Activated naive CD4-positive, alpha-beta T cell treated with anti-CD3 and anti-CD28 coated beads, Interleukin-2, amount 50 U/mL, for 24 hours (primary cell): ENCODE results near the gene TIAM2.

Experiments
- H3K27ac Mint-ChIP-seq: one replicate; pipeline ENCODE4 v1.8.0; 2021; ENCODE audit warnings: mild to moderate bottlenecking, mixed read lengths
- H3K27me3 Mint-ChIP-seq: one replicate; pipeline ENCODE4 v1.8.0; 2021; ENCODE audit warnings: mixed read lengths
- H3K36me3 Mint-ChIP-seq: one replicate; pipeline ENCODE4 v1.8.0; 2021; ENCODE audit warnings: mixed read lengths
- H3K4me1 Mint-ChIP-seq: one replicate; pipeline ENCODE4 v1.8.0; 2021; ENCODE audit warnings: mixed read lengths
- H3K4me3 Mint-ChIP-seq: one replicate; pipeline ENCODE4 v1.8.0; 2021; ENCODE audit warnings: mild to moderate bottlenecking, mixed read lengths
- H3K9me3 Mint-ChIP-seq: one replicate; pipeline ENCODE4 v1.8.0; 2021; ENCODE audit warnings: mixed read lengths

TIAM2 gene

GRCh38 chr6:155234687-155235086 is 239.6 kb downstream of the TIAM2 start:
- peaks cover 2% of the 10 kb centered on the region for H3K36me3 Mint-ChIP-seq
- no peak overlapping the region for H3K4me3 Mint-ChIP-seq
- no peak overlapping the region for H3K27ac Mint-ChIP-seq
- H3K27me3 Mint-ChIP-seq: peaks cover 2% of the 10 kb centered on the region
- H3K4me1 Mint-ChIP-seq: no peaks in the 10 kb centered on the region
- H3K9me3 Mint-ChIP-seq: peaks cover 3% of the 10 kb centered on the region

- Mint-ChIP-seq H3K36me3 (peaks cover 2% of the 10 kb centered on the region), H3K4me3 (no peak overlapping the region), H3K4me1 (no peaks in the 10 kb centered on the region), H3K27ac (no peak overlapping the region), H3K9me3 (peaks cover 3% of the 10 kb centered on the region), H3K27me3 (peaks cover 2% of the 10 kb centered on the region)
Observed at GRCh38 chr6:155235087-155235486, 240.0 kb downstream of the TIAM2 start.

- Mint-ChIP-seq H3K27me3 (peaks cover 2% of the 10 kb centered on the region), H3K4me1 (no peaks in the 10 kb centered on the region), H3K36me3 (no peaks in the 10 kb centered on the region), H3K27ac (no peak overlapping the region), H3K4me3 (no peak overlapping the region), H3K9me3 (no peaks in the 10 kb centered on the region)
Observed at GRCh38 chr6:155237613-155238012, 242.5 kb downstream of the TIAM2 start.

- no peak overlapping the region for H3K27ac Mint-ChIP-seq
- peaks cover 1% of the 10 kb centered on the region for H3K27me3 Mint-ChIP-seq
- no peaks in the 10 kb centered on the region for H3K4me1 Mint-ChIP-seq
- H3K36me3 Mint-ChIP-seq: no peaks in the 10 kb centered on the region
- H3K4me3 Mint-ChIP-seq: no peak overlapping the region
- no peaks in the 10 kb centered on the region for H3K9me3 Mint-ChIP-seq
Observed at GRCh38 chr6:155240905-155241600, 245.9 kb downstream of the TIAM2 start.

- Mint-ChIP-seq H3K9me3 (no peaks in the 10 kb centered on the region), H3K36me3 (no peaks in the 10 kb centered on the region), H3K27me3 (no peaks in the 10 kb centered on the region), H3K4me3 (no peak overlapping the region), H3K27ac (no peak overlapping the region), H3K4me1 (no peaks in the 10 kb centered on the region)
Observed at GRCh38 chr6:155241966-155242365, 246.9 kb downstream of the TIAM2 start.

- Mint-ChIP-seq H3K4me3 (no peak overlapping the region), H3K4me1 (peaks cover 5% of the 10 kb centered on the region), H3K36me3 (peaks cover 2% of the 10 kb centered on the region), H3K27me3 (no peaks in the 10 kb centered on the region), H3K9me3 (no peaks in the 10 kb centered on the region), H3K27ac (peak overlapping the region; percentile 35)
Observed at GRCh38 chr6:155244434-155244833, 249.3 kb downstream of the TIAM2 start.

- no peaks in the 10 kb centered on the region for H3K27me3 Mint-ChIP-seq
- peaks cover 5% of the 10 kb centered on the region for H3K4me1 Mint-ChIP-seq
- no peaks in the 10 kb centered on the region for H3K9me3 Mint-ChIP-seq
- H3K4me3 Mint-ChIP-seq: no peak overlapping the region
- peaks cover 2% of the 10 kb centered on the region for H3K36me3 Mint-ChIP-seq
- H3K27ac Mint-ChIP-seq: no peak overlapping the region
Observed at GRCh38 chr6:155245193-155245592, 250.1 kb downstream of the TIAM2 start.

GRCh38 chr6:155245831-155246230 is 250.7 kb downstream of the TIAM2 start:
- Mint-ChIP-seq H3K4me3 (no peak overlapping the region), H3K4me1 (peaks cover 5% of the 10 kb centered on the region), H3K27me3 (no peaks in the 10 kb centered on the region), H3K36me3 (peaks cover 4% of the 10 kb centered on the region), H3K9me3 (no peaks in the 10 kb centered on the region), H3K27ac (no peak overlapping the region)

- Mint-ChIP-seq H3K36me3 (peaks cover 4% of the 10 kb centered on the region), H3K9me3 (no peaks in the 10 kb centered on the region), H3K27ac (no peak overlapping the region), H3K4me3 (no peak overlapping the region), H3K4me1 (peaks cover 5% of the 10 kb centered on the region), H3K27me3 (no peaks in the 10 kb centered on the region)
Observed at GRCh38 chr6:155246825-155247224, 251.7 kb downstream of the TIAM2 start.

GRCh38 chr6:155247618-155248007 is 252.5 kb downstream of the TIAM2 start:
- H3K9me3 Mint-ChIP-seq: no peaks in the 10 kb centered on the region
- H3K4me3 Mint-ChIP-seq: no peak overlapping the region
- H3K27me3 Mint-ChIP-seq: no peaks in the 10 kb centered on the region
- peaks cover 5% of the 10 kb centered on the region for H3K4me1 Mint-ChIP-seq
- H3K27ac Mint-ChIP-seq: no peak overlapping the region
- H3K36me3 Mint-ChIP-seq: peaks cover 4% of the 10 kb centered on the region

- H3K36me3 Mint-ChIP-seq: peaks cover 4% of the 10 kb centered on the region
- H3K27me3 Mint-ChIP-seq: no peaks in the 10 kb centered on the region
- no peak overlapping the region for H3K4me3 Mint-ChIP-seq
- peak overlapping the region; percentile 82 for H3K27ac Mint-ChIP-seq
- H3K4me1 Mint-ChIP-seq: peaks cover 5% of the 10 kb centered on the region
- H3K9me3 Mint-ChIP-seq: no peaks in the 10 kb centered on the region
Observed at GRCh38 chr6:155248008-155249001, 253.2 kb downstream of the TIAM2 start.

GRCh38 chr6:155250701-155251381 is 255.7 kb downstream of the TIAM2 start:
- H3K4me1 Mint-ChIP-seq: peaks cover 5% of the 10 kb centered on the region
- H3K27ac Mint-ChIP-seq: peak overlapping the region; percentile 17
- peaks cover 14% of the 10 kb centered on the region for H3K36me3 Mint-ChIP-seq
- no peaks in the 10 kb centered on the region for H3K9me3 Mint-ChIP-seq
- H3K4me3 Mint-ChIP-seq: no peak overlapping the region
- H3K27me3 Mint-ChIP-seq: no peaks in the 10 kb centered on the region

- no peak overlapping the region for H3K4me3 Mint-ChIP-seq
- no peaks in the 10 kb centered on the region for H3K9me3 Mint-ChIP-seq
- H3K27me3 Mint-ChIP-seq: no peaks in the 10 kb centered on the region
- H3K36me3 Mint-ChIP-seq: peaks cover 16% of the 10 kb centered on the region
- H3K27ac Mint-ChIP-seq: no peak overlapping the region
- H3K4me1 Mint-ChIP-seq: peaks cover 5% of the 10 kb centered on the region
Observed at GRCh38 chr6:155252581-155252980, 257.5 kb downstream of the TIAM2 start.

GRCh38 chr6:155253337-155253736 is 258.2 kb downstream of the TIAM2 start:
- H3K4me3 Mint-ChIP-seq: no peak overlapping the region
- H3K4me1 Mint-ChIP-seq: peaks cover 4% of the 10 kb centered on the region
- no peaks in the 10 kb centered on the region for H3K27me3 Mint-ChIP-seq
- H3K27ac Mint-ChIP-seq: peak overlapping the region; percentile 79
- no peaks in the 10 kb centered on the region for H3K9me3 Mint-ChIP-seq
- H3K36me3 Mint-ChIP-seq: peaks cover 16% of the 10 kb centered on the region

- Mint-ChIP-seq H3K9me3 (no peaks in the 10 kb centered on the region), H3K27me3 (no peaks in the 10 kb centered on the region), H3K4me1 (no peaks in the 10 kb centered on the region), H3K4me3 (no peak overlapping the region), H3K36me3 (peaks cover 14% of the 10 kb centered on the region), H3K27ac (peak overlapping the region; percentile 79)
Observed at GRCh38 chr6:155254139-155254538, 259.0 kb downstream of the TIAM2 start.
